Jurkat, Clone E6-1 (cell line): ENCODE data around the gene PRR14L. TPM values are rescaled to one million over a fixed set of nuclear protein-coding genes. Genes with fewer than 3 reads are reported as not detected.
"Not testable (repeated sequence)": the region's sequence is repeated elsewhere in the genome, so short reads cannot be mapped to it uniquely, and the experiment has no call there.

Experiments used
- DNase-seq: peaks from one replicate; pipeline ENCODE4 v3.0.0-alpha.2; 2011; ENCODE audit warnings: low read depth, low spot score
- H3K4me3 ChIP-seq: 2 replicates; pipeline ENCODE4 v1.5.1; 2011; ENCODE audit warnings: mild to moderate bottlenecking, low read length, control low read depth, moderate library complexity
- polyA plus RNA-seq: library from polyadenylated mRNA; unstranded; fragments of >200 nt; gene quantifications from one replicate; pipeline ENCODE4 v1.2.1, GENCODE V29; 2012; ENCODE audit warnings: missing spikeins; ENCODE audit not compliant: insufficient read length, insufficient read depth

Gene PRR14L
- 12.1 TPM for polyA plus RNA-seq

DNA sequence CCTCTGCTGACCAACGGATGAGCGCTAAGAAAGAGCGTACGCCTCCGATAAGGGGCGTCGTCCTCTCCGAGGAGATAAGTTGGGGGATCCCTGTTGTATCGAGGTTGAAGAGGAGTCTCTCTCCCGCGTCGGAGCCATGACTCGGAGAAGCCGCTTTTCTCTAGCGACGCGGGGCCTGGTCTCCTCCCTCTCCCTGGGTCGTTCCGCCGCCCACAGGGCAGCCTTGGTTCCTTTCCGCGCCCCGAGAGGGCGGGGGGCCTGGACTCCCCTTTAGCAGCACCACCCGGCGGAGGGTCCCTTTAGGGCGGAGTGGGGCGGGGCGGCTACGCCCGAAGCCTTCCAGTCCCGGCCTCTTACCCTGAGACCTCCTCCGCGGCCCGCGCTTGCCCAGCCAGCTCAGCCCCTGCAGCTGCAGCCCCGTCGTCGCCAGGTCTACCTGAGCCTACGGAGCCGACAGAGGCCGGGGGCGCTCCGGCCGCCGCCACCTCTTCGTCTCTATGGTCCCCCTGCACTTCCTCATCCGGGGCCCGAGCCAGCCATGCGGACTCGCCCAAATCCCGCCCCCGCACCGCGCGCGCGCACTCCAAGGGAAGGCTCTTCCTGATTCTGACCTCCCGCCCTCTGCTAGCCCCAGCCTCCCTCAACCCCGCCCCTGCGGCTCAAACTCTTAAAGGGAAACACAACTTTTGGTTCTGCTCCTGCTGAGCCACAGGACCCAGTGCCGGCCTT lies at the start of gene PRR14L:
PRR14L (minus strand) TSS at position 497 of the 729 bp plus-strand sequence. CDS start 11,272 bp downstream, outside the sequence.
- DNase-seq: peak; percentile 88
- peak within 1 kb of the TSS; percentile 97 for H3K4me3 ChIP-seq

DNA sequence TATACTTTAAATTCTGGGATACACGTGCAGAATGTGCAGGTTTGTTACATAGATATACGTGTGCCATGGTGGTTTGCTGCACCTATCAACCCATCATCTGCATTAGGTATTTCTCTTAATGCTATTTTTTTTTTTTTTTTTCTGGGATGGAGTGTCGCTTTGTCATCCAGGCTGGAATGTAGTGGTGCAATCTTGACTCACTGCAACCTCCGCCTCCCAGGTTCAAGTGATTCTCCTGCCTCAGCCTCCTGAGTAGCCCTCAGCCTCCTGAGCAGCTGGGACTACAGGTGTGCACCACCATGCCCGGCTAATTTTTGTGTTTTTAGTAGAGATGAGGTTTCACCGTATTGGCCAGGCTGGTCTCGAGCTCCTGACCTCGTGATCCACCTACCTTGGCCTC lies 49.4 kb upstream of the PRR14L start:
- not testable (repeated sequence) for DNase-seq, H3K4me3 ChIP-seq

DNA sequence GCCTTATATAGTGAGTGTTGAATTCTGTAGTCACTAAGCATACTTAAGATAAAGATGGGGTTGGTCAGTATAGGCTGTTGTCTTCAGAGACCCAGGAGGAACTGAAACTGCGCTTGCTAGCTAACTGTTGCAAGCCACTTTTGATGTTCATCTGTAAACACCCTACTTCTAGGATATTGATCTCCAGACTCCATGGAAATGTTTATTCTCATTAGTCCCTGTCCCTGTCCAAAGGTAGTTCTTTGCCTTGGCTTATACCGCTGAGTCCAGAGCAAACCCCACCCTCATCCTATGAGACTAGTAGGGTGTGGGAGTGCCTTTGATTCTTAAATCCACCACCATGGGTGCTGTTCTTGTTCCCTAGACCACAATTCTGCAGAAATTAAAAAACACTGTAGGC lies 40.3 kb upstream of the PRR14L start:
- no peak overlapping the region for H3K4me3 ChIP-seq
- DNase-seq: no peak

DNA sequence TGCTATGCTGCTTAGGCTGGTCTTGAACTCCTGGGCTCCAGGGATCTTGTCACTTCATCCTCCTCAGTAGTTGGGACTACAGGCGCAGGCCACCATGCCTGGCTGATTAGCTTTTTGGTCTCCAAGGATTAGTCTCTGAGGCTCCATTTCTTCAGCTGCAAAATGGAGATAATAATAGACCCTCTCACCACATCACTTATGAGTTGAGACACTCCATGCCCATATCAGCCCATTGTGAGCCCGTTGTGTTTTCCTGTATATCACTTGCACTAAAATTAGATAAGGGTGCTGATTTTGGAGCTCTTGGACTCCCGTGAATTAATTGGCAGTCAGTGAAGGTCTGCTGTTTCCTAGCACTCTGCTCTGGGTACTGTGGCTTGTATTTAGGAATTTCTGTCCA lies 39.9 kb upstream of the PRR14L start:
- DNase-seq: no peak

DNA sequence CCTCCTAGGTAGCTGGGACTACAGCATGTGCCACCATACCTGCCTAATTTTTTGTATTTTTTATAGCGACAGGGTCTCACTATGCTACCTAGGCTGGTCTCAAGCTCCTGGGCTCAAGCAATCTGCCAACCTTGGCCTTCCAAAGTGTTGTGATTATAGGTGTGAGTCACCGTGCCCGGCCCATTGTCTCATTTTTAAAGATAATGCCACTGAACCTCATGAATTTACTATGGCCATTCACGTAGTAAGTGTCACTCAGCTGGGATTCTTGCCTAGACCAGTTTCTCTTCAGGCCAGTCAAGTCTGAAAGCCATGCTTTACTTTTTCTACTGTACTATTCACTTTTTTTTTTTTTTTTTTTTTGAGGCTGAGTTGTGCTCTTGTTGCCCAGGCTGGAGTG lies 26.3 kb upstream of the PRR14L start:
- no peak for DNase-seq
- H3K4me3 ChIP-seq: no peak overlapping the region

More for the DNA sequence above, 39.9 kb upstream of the PRR14L start:
- H3K4me3 ChIP-seq: no peak overlapping the region

DNA sequence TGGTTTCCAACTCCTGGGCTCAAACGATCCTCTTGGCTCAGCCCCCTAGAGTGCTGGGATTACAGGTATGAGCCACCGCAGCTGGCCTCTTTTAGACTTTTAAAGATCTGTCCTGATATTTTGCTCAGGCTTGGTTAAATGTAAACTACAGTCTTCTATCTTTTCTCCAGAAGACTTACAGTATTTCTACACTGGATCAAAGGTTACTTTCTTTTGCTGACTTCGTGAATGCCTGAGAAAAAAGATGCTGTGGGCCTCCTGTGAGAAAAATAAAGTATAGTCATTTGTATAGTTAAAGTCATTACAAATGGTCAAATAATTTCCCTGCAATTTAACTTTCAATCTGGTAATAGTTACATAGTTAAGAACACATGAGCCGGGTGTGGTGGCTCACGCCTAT lies 23.5 kb upstream of the PRR14L start:
- no peak for DNase-seq
- no peak overlapping the region for H3K4me3 ChIP-seq

DNA sequence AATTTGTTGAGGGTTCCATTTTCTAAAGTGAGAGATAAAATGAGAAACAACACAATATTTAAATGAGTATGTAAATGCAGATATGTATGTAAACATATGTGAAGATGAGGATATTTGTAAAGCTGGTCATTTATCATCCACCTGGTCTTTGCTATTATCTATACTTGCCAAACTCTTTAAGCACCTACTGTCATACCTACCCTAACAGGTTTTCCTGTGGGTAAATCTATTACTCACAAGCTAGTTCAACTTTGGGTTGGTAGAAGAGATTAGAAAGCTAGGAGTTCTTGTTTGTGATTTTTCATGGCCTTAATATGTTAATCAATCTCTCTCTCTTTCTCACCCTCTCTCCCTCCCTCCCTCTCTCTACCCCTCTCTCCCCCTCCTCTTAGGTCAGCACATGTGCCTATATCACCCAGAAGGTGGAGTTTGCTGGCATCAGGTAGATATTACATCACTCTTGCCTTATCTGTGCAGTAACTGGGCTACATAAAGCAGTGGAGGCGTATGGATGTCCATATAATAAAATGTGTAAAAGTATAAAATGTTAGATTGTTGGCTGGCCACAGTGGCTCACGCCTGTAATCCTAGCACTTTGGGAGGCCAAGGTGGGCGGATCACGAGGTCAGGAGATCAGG lies 18.6 kb upstream of the PRR14L start:
- no peak for DNase-seq
- no peak overlapping the region for H3K4me3 ChIP-seq

DNA sequence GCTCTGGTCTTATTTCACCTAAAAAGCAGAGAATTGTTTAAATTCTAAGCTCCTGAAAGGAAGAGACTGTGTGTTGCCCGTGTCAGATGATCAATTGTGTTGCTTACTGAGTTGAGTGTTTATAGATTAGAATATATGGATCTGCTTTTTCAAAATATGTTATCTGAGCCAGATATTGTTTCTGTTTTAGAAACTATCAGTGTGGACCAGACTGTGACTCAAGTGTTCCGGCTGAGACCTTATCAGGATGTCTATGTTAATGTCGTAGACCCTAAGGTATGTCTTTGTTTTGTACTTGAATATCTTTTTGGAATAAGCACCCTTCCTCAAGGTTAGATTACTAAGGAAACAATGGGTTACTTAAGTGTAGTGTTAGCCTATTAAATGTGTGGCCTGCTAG lies 14.9 kb upstream of the PRR14L start:
- H3K4me3 ChIP-seq: no peak overlapping the region
- no peak for DNase-seq

DNA sequence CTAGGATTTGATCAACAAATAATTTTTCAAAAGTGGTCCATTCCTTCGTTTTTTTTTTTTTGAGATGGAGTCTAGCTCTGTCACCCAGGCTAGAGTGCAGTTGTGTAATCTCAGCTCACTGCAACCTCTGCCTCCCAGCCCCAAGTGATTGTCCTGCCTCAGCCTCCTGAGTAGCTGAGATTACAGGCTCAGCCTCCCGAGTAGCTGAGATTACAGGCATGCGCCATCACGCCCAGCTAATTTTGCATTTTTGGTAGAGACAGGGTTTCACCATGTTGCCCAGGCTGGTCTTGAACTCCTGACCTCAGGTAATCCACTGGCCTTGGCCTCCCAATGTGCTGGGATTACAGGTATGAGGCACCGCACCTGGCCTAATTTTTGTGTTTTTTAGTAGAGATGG lies 8.9 kb upstream of the PRR14L start:
- DNase-seq, H3K4me3 ChIP-seq: not testable (repeated sequence)

DNA sequence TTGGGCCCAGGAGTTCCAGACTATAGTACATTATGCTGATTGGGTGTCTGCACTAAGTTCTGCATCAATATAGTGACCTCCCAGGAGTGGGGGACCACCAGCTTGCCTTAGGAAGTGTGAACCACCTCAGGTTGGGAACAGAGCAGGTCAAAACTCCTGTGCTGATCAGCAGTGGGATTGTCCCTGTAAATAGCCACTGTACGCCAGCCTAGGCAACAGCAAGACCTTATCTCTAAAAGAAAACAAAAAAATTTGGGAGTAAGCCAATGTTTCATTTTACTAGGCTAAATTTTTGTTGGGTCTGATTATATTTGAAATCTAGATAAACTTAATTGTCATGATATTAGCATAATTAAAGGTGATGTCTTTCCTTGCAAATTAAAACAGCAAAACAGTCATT lies 7.3 kb upstream of the PRR14L start:
- no peak for DNase-seq
- H3K4me3 ChIP-seq: no peak overlapping the region

DNA sequence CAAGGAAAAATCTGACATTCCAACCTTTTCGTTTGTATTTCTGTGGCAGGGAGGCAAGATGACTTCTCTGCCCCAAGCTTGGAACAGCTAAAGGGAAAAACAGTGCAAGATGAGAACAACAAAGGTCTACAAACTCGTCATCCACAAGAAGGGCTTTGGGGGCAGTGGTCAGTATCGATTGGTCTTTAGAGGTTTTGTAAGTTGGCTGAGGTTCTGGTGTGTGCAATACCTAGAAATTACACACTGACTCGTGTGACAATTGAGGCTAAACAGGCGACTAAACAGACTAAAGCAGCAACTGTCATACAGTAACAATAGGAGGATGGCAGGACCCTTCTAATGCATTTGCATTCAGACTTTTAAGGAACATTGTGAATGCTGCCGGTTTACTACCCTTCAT lies 4.9 kb upstream of the PRR14L start:
- no peak for DNase-seq
- H3K4me3 ChIP-seq: peak overlapping the region; percentile 96

DNA sequence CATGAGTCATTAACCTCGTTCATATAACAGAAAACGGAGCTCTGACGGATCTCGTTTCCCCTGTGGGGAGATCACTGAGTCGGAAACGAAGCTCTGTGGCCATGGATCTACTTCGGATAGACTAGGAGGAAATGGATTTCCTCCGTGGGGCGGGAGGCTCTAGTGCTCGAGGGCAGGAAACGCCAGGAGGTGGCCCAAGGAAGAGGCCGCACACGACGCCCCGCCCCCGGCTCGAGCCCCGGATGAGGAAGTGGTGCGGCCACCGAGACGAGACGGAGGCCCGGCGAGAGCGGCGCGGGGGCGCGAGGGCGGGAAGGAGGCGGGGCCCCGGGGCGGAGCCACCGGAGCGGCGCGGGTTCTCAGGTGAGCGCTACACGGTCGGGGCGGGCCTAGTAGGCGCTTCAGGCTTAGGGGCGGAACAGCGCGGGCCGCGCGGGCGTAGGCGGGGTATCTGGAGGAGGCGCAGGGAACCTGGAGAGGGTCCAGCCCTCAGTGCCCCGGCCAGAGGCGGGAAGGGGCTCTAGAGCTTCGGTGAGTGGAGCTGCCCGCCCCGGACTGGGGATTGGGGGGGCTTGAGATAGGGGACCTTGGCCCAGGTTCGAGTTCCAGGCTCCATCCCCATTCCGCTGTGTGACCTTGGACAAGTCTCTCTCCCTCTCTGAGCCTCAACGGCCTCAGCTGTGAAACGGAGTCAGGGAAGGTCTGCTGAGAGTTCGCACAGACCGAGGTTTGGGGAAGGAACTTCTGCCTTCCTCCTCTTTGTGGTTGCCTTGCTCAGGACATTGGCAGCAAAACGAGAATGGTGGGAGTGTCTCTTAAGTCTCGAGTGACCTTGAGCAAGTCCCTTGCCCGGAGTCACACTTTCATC lies 3.9 kb upstream of the PRR14L start, which contains the start of gene DEPDC5:
DEPDC5 (plus strand) TSS at position 386 of the 868 bp plus-strand sequence. CDS start 903 bp downstream, outside the sequence.
- peak; percentile 89 for DNase-seq
- peak within 1 kb of the TSS; percentile 96 for H3K4me3 ChIP-seq

DNA sequence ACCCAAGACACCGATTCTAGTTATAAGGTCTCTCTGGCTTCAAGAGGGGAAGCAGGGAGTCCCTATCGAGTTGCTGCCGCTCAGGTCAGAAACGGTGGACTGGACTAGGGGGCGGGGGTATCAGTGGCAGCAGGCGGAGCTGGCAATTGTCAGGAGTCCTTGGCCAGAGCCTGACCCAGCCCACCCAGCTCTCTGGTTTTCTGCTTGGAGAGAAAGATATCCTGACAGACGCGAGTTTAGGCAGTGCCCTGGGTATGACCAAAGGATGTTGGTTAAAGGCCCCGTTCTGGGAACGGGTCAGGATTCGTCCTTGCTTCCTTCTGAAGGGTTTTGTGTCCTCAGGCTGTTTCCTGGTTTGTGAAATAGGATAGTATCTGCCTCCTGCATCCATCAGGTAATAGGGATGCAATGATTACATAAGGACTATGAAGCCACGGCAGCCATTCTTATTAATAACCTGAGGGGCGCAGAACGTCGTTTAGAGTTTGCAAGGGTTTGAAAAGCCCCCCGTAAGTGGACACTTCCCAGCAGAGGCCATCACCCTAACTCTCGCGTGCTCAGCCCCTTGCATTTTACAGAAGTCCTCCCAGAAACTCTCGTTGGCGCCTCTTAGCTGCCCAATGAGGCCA lies 3.2 kb upstream of the PRR14L start:
- DNase-seq: no peak
- peak overlapping the region; percentile 96 for H3K4me3 ChIP-seq

DNA sequence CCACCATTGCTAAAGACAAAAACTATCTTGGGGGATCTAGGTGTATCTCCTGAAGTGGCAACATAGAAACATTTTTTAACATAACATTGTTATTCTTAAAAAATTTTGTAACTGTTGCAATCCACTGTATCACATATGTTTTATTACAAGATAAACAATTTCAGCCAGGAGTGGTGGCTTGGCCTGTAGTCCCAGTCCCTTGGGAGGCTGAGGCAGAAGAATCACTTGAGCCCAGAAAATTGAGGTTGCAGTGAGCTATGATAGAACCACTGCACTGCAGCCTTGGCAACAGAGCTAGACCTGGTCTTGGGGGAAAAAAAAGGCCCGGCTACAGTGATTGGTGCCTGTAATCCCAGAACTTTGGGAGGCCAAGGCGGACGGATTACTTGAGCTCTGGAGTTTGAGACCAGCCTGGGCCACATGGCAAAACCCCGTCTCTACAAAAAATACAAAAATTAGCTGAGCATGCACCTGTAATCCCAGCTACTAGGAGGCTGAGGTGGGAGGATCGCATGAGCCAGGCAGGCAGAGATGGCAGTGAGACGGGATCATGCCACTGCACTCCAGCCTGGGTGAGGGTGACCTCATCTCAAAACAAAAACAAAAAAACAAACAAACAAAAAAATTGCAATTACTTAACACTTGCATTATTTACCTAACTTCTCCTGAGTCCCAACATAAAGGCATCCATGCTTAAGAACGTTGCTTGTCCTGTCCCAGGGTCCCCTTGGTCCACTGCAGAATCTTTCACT lies 2.3 kb upstream of the PRR14L start:
- DNase-seq: no peak

DNA sequence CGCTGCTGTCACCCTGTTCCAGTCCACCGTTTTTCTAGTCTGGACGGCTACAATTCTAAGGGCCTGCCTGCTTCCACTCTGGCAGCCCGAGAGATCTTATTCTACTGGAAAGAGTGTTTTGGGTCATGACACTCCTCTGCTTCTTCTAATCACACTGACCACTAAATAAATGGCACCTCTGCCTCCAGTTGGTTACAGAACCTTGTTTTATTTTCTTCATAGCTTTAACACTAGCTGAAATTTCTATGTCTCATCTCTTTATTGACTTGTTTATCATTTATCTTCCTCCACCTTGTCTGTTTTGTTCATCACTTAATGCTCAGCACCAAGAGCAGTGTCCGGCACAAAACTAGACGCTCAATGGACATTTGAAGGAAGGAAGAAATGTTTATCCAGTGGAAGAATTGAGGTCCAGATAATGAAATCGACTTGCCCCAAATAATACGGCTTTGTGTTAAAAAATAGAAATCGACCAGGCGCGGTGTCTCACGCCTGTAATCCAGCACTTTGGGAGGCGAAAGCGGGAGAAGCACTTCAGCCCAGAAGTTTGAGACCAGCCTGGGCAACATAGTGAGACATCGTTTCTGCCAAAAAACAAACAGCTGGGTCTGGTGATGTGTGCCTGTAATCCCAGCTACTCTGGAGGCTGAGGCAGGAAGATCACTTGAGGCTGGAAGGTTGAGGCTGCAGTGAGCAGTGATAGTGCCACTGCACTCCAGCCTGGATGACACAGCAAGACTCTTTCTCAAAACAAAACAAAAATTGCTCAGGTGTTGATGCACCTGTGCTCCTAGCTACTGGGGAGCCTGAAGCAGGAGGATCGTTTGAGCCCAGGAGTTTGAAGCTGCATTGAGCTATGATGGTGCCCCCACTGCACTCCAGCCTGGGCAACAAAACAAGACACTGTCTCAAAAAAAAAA lies 693 bp upstream of the PRR14L start:
- DNase-seq: no peak
- peak overlapping the region; percentile 97 for H3K4me3 ChIP-seq

More for the DNA sequence above, 2.3 kb upstream of the PRR14L start:
- H3K4me3 ChIP-seq: no peak overlapping the region

DNA sequence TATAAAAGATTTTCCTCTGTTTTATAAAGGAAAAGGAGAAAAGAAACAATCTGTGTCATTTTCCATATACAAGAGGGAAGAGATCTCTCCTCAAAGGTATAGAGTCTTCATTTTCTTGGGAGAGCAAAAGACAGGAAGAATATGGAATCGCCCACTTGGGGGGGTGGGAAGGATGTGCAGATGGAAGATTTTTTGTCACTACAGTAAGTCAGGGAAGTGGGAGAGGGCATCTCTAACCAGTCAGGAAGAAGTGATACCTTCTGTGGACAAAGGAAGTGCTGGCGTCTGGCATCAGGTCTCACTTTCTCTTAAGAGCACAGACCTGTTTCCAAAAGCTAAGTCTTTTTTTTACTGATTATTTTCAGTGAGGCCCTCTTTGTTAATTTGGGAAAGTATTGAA lies 1.4 kb downstream of the PRR14L start:
- H3K4me3 ChIP-seq: peak overlapping the region; percentile 97
- no peak for DNase-seq

DNA sequence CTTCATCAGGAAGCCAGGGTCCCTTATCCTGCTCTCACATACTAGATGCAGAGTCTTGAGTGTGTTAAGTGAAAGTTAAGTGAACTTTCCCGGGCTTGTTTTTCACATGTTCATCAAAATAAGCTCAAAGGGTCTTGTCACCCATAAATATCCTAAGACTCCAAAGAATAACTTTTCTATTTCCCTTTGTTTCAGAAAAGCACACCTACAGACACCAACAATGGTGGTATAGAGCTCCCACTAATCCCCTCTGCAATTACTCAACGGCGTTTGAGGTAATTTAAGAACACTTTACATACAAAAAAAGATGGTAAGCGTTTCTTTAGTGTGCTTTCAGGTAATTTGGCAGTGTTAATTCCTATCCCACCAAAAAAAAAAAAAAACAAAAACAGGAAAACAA lies 2.5 kb downstream of the PRR14L start:
- DNase-seq: no peak
- H3K4me3 ChIP-seq: no peak overlapping the region

DNA sequence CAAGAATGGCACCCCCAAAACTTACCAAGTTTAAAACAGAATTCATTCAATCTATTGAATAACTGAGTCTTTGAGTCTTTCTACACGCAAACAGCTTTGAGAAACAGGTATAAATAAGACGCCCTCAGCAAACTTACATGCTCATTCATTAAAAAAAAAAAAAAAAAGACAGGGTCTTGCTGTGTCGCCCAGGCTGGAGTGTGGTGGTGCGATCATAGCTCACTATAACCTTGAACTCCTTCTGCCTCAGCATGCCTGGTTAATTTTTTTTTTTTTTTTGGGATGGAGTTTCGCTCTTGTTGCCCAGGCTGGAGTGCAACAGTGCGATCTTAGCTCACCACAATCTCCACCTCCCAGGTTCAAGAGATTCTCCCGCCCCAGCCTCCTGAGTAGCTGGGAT lies 6.1 kb downstream of the PRR14L start:
- no peak overlapping the region for H3K4me3 ChIP-seq
- DNase-seq: no peak
